ENCODE data around the gene NPRL2.

- no peak for TF ChIP-seq POLR2A (IDR thresholded peaks at IDR 0.05)
- TF ChIP-seq, protein P1, sequence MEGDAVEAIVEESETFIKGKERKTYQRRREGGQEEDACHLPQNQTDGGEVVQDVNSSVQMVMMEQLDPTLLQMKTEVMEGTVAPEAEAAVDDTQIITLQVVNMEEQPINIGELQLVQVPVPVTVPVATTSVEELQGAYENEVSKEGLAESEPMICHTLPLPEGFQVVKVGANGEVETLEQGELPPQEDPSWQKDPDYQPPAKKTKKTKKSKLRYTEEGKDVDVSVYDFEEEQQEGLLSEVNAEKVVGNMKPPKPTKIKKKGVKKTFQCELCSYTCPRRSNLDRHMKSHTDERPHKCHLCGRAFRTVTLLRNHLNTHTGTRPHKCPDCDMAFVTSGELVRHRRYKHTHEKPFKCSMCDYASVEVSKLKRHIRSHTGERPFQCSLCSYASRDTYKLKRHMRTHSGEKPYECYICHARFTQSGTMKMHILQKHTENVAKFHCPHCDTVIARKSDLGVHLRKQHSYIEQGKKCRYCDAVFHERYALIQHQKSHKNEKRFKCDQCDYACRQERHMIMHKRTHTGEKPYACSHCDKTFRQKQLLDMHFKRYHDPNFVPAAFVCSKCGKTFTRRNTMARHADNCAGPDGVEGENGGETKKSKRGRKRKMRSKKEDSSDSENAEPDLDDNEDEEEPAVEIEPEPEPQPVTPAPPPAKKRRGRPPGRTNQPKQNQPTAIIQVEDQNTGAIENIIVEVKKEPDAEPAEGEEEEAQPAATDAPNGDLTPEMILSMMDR (IDR thresholded peaks at IDR 0.05) = no peak
Observed at GRCh38 chr3:50359760-50360110, 9.2 kb upstream of the NPRL2 start.
